ENCODE results near the gene SWI5.

Gene SWI5

DNA sequence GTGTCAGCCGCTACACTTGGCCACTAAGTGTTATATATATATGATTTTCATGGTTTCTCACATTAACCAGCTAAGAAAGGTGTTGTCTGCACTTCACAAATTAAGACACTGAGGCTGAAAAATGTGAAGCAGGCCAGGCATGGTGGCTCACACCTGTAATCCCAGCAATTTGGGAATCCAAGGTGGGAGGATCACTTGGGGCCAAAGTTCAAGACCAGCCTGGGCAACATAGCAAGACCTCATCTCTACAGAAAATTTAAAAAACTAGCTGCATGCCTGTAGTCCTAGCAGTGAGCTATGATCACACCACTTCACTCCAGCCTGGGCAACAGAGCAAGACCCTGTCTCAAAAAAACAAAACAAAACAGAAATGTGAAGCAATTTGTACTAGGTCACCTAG lies 48.3 kb downstream of the SWI5 start:
- Histone ChIP-seq H3K27me3 (ENCODE audit: control insufficient read depth in 3 of 3, insufficient read depth in 3 of 3, low read depth in 1 of 3, low read length in 3 of 3) (no peaks in the 10 kb centered on the region), H3K36me3 (replicated peaks in 1 of 2; ENCODE audit: control insufficient read depth in 2 of 2, insufficient read depth in 2 of 2, low read length in 2 of 2) (peaks cover 23 to 67% of the 10 kb centered on the region in 2 donors), H3K14ac (ENCODE audit: low read length) (no peak overlapping the region), H3K23ac (ENCODE audit: low read depth, low read length, poor library complexity) (no peak overlapping the region), H3K4me3 (ENCODE audit: low read length in 2 of 2) (no peak overlapping the region), H4K8ac (ENCODE audit: low read depth, low read length) (no peak overlapping the region), H2BK12ac (ENCODE audit: low read length) (no peak overlapping the region), H3K27ac (replicated peaks; ENCODE audit: low read length) (no peak overlapping the region), H3K4me2 (ENCODE audit: insufficient read depth, low read length, poor library complexity, severe bottlenecking) (no peak overlapping the region), H3K4me1 (ENCODE audit: control insufficient read depth in 2 of 2, insufficient read depth in 1 of 2, low read depth in 1 of 2, low read length in 2 of 2) (peaks cover 5 to 9% of the 10 kb centered on the region in 2 donors), H3K18ac (ENCODE audit: low read length) (no peak overlapping the region), H2BK120ac (ENCODE audit: low read depth, low read length) (no peak overlapping the region), H2BK15ac (ENCODE audit: low read length) (no peak overlapping the region), H2AK5ac (ENCODE audit: low read depth, low read length) (no peak overlapping the region), H3K79me1 (ENCODE audit: low read depth, low read length) (peaks cover 4% of the 10 kb centered on the region), H2BK5ac (ENCODE audit: low read length) (no peak overlapping the region), H3K4ac (ENCODE audit: low read length) (no peak overlapping the region), H4K91ac (ENCODE audit: low read depth, low read length, poor library complexity) (no peak overlapping the region), H3K9me3 (replicated peaks in 1 of 2; ENCODE audit: control insufficient read depth in 2 of 2, insufficient read depth in 1 of 2, low read depth in 1 of 2, low read length in 2 of 2) (peaks cover 0 to 1% of the 10 kb centered on the region in 2 donors), H3K9ac (ENCODE audit: low read depth, low read length, poor library complexity) (no peak overlapping the region), H2AFZ (ENCODE audit: low read length) (no peak overlapping the region)
- no peak for DNase-seq (ENCODE audit: low spot score)
- no CpG with 5 or more reads among the region's 1 CpG for WGBS, 2 donors (ENCODE audit: extremely low coverage in 2 of 2, insufficient read length in 2 of 2, insufficient replicate concordance in 1 of 2)

DNA sequence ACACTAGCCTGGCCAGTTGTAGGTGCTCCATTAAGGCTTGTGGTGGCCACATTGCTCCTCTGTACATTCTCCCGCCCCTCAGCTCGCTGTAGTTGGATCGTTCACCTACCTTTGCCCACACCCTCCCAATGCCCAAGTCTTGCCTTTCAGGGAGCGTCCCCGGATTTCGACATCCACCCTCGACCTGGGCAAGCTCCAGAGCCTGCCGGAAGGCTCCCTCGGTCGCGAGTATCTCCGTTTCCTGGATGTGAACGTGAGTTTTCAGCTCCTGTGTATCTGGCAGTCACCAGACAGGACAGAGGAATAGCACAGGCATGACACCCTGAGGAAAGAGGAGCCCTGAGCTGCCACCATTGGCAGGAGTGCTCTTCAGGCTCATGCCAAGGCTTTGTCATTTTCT lies 49.6 kb downstream of the SWI5 start:
- no peak overlapping the region for H2AK5ac ChIP-seq (ENCODE audit: low read depth, low read length)
- no peak overlapping the region for H2BK5ac ChIP-seq (ENCODE audit: low read length)
- H3K27ac ChIP-seq (replicated peaks; ENCODE audit: low read length): no peak overlapping the region
- no peak overlapping the region for H4K91ac ChIP-seq (ENCODE audit: low read depth, low read length, poor library complexity)
- H3K18ac ChIP-seq (ENCODE audit: low read length): no peak overlapping the region
- H3K23ac ChIP-seq (ENCODE audit: low read depth, low read length, poor library complexity): no peak overlapping the region
- H3K36me3 ChIP-seq (replicated peaks in 1 of 2; ENCODE audit: control insufficient read depth in 2 of 2, insufficient read depth in 2 of 2, low read length in 2 of 2): peaks cover 23 to 63% of the 10 kb centered on the region in 2 donors
- H3K4me3 ChIP-seq (ENCODE audit: low read length in 2 of 2): no peak overlapping the region
- H3K9ac ChIP-seq (ENCODE audit: low read depth, low read length, poor library complexity): no peak overlapping the region
- no peak overlapping the region for H2AFZ ChIP-seq (ENCODE audit: low read length)
- no peak for DNase-seq (ENCODE audit: low spot score)
- H3K4me2 ChIP-seq (ENCODE audit: insufficient read depth, low read length, poor library complexity, severe bottlenecking): no peak overlapping the region
- H2BK12ac ChIP-seq (ENCODE audit: low read length): no peak overlapping the region
- H3K4ac ChIP-seq (ENCODE audit: low read length): no peak overlapping the region
- peaks cover 4% of the 10 kb centered on the region for H3K79me1 ChIP-seq (ENCODE audit: low read depth, low read length)
- H3K14ac ChIP-seq (ENCODE audit: low read length): no peak overlapping the region
- no CpG with 5 or more reads among the region's 13 CpGs for WGBS, 2 donors (ENCODE audit: extremely low coverage in 2 of 2, insufficient read length in 2 of 2, insufficient replicate concordance in 1 of 2)
- H4K8ac ChIP-seq (ENCODE audit: low read depth, low read length): no peak overlapping the region
- H2BK120ac ChIP-seq (ENCODE audit: low read depth, low read length): no peak overlapping the region
- peaks cover 0 to 1% of the 10 kb centered on the region in 2 donors for H3K9me3 ChIP-seq (replicated peaks in 1 of 2; ENCODE audit: control insufficient read depth in 2 of 2, insufficient read depth in 1 of 2, low read depth in 1 of 2, low read length in 2 of 2)
- no peak overlapping the region for H2BK15ac ChIP-seq (ENCODE audit: low read length)
- H3K4me1 ChIP-seq (ENCODE audit: control insufficient read depth in 2 of 2, insufficient read depth in 1 of 2, low read depth in 1 of 2, low read length in 2 of 2): peaks cover 5 to 9% of the 10 kb centered on the region in 2 donors
- H3K27me3 ChIP-seq (ENCODE audit: control insufficient read depth in 3 of 3, insufficient read depth in 3 of 3, low read depth in 1 of 3, low read length in 3 of 3): no peaks in the 10 kb centered on the region

DNA sequence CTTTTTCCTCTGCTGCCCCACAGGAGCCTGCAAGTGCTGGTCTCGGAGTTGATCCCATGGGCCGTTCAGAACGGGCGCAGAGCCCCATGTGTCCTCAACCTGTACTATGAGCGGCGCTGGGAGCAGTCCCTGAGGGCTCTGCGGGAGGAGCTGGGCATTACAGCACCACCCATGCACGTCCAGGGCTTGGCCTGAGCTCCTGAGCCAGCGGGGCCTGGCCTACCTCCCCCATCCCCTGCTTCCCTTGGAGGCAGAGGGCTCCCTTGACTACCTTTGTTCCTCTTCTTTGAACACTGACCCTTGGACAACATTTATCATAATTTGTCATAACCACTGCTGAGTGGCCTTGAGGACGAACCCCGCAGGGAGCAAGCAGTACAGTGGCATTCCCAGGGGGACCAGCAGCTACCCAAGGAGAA lies 57.4 kb downstream of the SWI5 start:
- Histone ChIP-seq H2BK12ac (ENCODE audit: low read length) (no peak overlapping the region), H3K79me1 (ENCODE audit: low read depth, low read length) (no peaks in the 10 kb centered on the region)

DNA sequence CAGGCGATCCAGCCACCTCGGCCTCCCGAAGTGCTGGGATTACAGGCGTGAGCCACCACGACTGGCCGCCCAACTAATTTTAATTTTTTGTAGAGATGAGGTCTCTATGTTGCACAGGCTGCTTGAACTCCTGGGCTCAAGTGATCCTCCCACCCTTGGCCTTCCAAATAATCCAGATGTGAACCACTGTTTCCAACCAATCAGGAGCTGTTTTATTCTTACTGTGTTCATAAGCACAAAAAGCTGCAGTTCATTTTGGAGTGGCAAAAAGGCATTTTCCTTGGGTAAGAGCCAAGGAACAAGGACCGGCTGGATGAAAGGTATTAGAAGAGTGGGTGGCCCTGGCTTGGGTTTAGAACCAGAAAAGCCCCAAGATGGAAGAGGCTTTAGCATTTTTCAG lies 59.1 kb downstream of the SWI5 start:
- WGBS, 2 donors (ENCODE audit: extremely low coverage in 2 of 2, insufficient read length in 2 of 2, insufficient replicate concordance in 1 of 2): no CpG with 5 or more reads among the region's 7 CpGs

More for the DNA sequence above, 57.4 kb downstream of the SWI5 start:
- Histone ChIP-seq H3K18ac (ENCODE audit: low read length) (no peak overlapping the region), H3K9ac (ENCODE audit: low read depth, low read length, poor library complexity) (no peak overlapping the region), H3K4me2 (ENCODE audit: insufficient read depth, low read length, poor library complexity, severe bottlenecking) (no peak overlapping the region), H3K9me3 (replicated peaks in 1 of 2; ENCODE audit: control insufficient read depth in 2 of 2, insufficient read depth in 1 of 2, low read depth in 1 of 2, low read length in 2 of 2) (peaks cover 0 to 1% of the 10 kb centered on the region in 2 donors), H3K4me1 (ENCODE audit: control insufficient read depth in 2 of 2, insufficient read depth in 1 of 2, low read depth in 1 of 2, low read length in 2 of 2) (no peaks in the 10 kb centered on the region), H3K4me3 (ENCODE audit: low read length in 2 of 2) (no peak overlapping the region), H2AFZ (ENCODE audit: low read length) (no peak overlapping the region), H3K36me3 (replicated peaks in 1 of 2; ENCODE audit: control insufficient read depth in 2 of 2, insufficient read depth in 2 of 2, low read length in 2 of 2) (peaks cover 8 to 50% of the 10 kb centered on the region in 2 donors), H3K14ac (ENCODE audit: low read length) (no peak overlapping the region), H3K23ac (ENCODE audit: low read depth, low read length, poor library complexity) (no peak overlapping the region), H2BK15ac (ENCODE audit: low read length) (no peak overlapping the region), H3K27me3 (ENCODE audit: control insufficient read depth in 3 of 3, insufficient read depth in 3 of 3, low read depth in 1 of 3, low read length in 3 of 3) (no peaks in the 10 kb centered on the region), H2AK5ac (ENCODE audit: low read depth, low read length) (no peak overlapping the region), H4K91ac (ENCODE audit: low read depth, low read length, poor library complexity) (no peak overlapping the region), H2BK5ac (ENCODE audit: low read length) (no peak overlapping the region), H3K27ac (replicated peaks; ENCODE audit: low read length) (no peak overlapping the region), H4K8ac (ENCODE audit: low read depth, low read length) (peak overlapping the region; percentile 48), H2BK120ac (ENCODE audit: low read depth, low read length) (peak overlapping the region; percentile 30), H3K4ac (ENCODE audit: low read length) (no peak overlapping the region)
- no CpG with 5 or more reads among the region's 11 CpGs for WGBS, 2 donors (ENCODE audit: extremely low coverage in 2 of 2, insufficient read length in 2 of 2, insufficient replicate concordance in 1 of 2)
- DNase-seq (ENCODE audit: low spot score): no peak

More for the DNA sequence above, 59.1 kb downstream of the SWI5 start:
- H3K79me1 ChIP-seq (ENCODE audit: low read depth, low read length): no peaks in the 10 kb centered on the region
- H2BK5ac ChIP-seq (ENCODE audit: low read length): no peak overlapping the region
- H2BK120ac ChIP-seq (ENCODE audit: low read depth, low read length): no peak overlapping the region
- H3K4me1 ChIP-seq (ENCODE audit: control insufficient read depth in 2 of 2, insufficient read depth in 1 of 2, low read depth in 1 of 2, low read length in 2 of 2): no peaks in the 10 kb centered on the region
- DNase-seq (ENCODE audit: low spot score): no peak
- H3K23ac ChIP-seq (ENCODE audit: low read depth, low read length, poor library complexity): no peak overlapping the region
- H3K27me3 ChIP-seq (ENCODE audit: control insufficient read depth in 3 of 3, insufficient read depth in 3 of 3, low read depth in 1 of 3, low read length in 3 of 3): no peaks in the 10 kb centered on the region
- no peaks in the 10 kb centered on the region for H3K9me3 ChIP-seq (replicated peaks in 1 of 2; ENCODE audit: control insufficient read depth in 2 of 2, insufficient read depth in 1 of 2, low read depth in 1 of 2, low read length in 2 of 2)
- no peak overlapping the region for H3K14ac ChIP-seq (ENCODE audit: low read length)
- H3K4me2 ChIP-seq (ENCODE audit: insufficient read depth, low read length, poor library complexity, severe bottlenecking): no peak overlapping the region
- H3K36me3 ChIP-seq (replicated peaks in 1 of 2; ENCODE audit: control insufficient read depth in 2 of 2, insufficient read depth in 2 of 2, low read length in 2 of 2): peaks cover 3 to 37% of the 10 kb centered on the region in 2 donors
- no peak overlapping the region for H3K4ac ChIP-seq (ENCODE audit: low read length)
- no peak overlapping the region for H2BK15ac ChIP-seq (ENCODE audit: low read length)
- H3K4me3 ChIP-seq (ENCODE audit: low read length in 2 of 2): no peak overlapping the region
- H2BK12ac ChIP-seq (ENCODE audit: low read length): no peak overlapping the region
- H2AK5ac ChIP-seq (ENCODE audit: low read depth, low read length): no peak overlapping the region
- H3K27ac ChIP-seq (replicated peaks; ENCODE audit: low read length): no peak overlapping the region
- H3K18ac ChIP-seq (ENCODE audit: low read length): no peak overlapping the region
- H2AFZ ChIP-seq (ENCODE audit: low read length): no peak overlapping the region
- no peak overlapping the region for H4K8ac ChIP-seq (ENCODE audit: low read depth, low read length)
- H3K9ac ChIP-seq (ENCODE audit: low read depth, low read length, poor library complexity): no peak overlapping the region
- H4K91ac ChIP-seq (ENCODE audit: low read depth, low read length, poor library complexity): no peak overlapping the region

All from neuronal stem cell (in vitro differentiated cells).